K562 (cell line): ENCODE data around the gene ZFAND5. TPM values are rescaled to one million over a fixed set of nuclear protein-coding genes. Genes with fewer than 3 reads are reported as not detected.

Experiments
- MGA ChIP-seq: fragments of 450-650 bp; IDR thresholded peaks from 2 replicates; pipeline ENCODE4 v1.6.1; 2016; ENCODE audit warnings: mild to moderate bottlenecking, moderate library complexity
- NCOA1 ChIP-seq: fragments of 450-650 bp; IDR thresholded peaks from 2 replicates; pipeline ENCODE4 v1.6.1; 2016; ENCODE audit warnings: low read depth
- PKNOX1 ChIP-seq: fragments of 450-650 bp; IDR thresholded peaks from 2 replicates; pipeline ENCODE4 v1.6.1; 2016
- WHSC1 ChIP-seq: IDR thresholded peaks from one replicate; pipeline ENCODE4 v1.6.1; 2012; ENCODE audit warnings: low read length, control low read depth, inconsistent platforms
- XRCC4 ChIP-seq: IDR thresholded peaks from one replicate; pipeline ENCODE4 v1.6.1; 2011; ENCODE audit not compliant: insufficient read depth, insufficient read length; ENCODE audit errors: extremely low read depth
- ZNF655 ChIP-seq: fragments of 250-450 bp; sonication (Bioruptor Pico); IDR thresholded peaks from 2 replicates; pipeline ENCODE4 v1.5.0; 2021
- polyA plus RNA-seq, 8 experiments: library from polyadenylated mRNA; depleted of rRNA in 4 of 8; stranded (reverse) in 5 of 8; unstranded in 3 of 8; fragments of >200 nt; fragmentation: Nextera tagmentation in 2 of 8; fragmentation: Illumina TruSeq in 1 of 8; extraction: Ambion mirVana in 2 of 8; extraction: Trizol in 1 of 8; gene quantifications; 2 replicates each; pipeline versions ENCODE4 v1.2.1 to v1.2.3, GENCODE V29; 2011 to 2014; ENCODE audit warnings: inconsistent platforms in 1 of 8, missing spikeins in 1 of 8
- total RNA-seq, 7 experiments: library from RNA; depleted of rRNA in 6 of 7; stranded (reverse); fragments of >200 nt in 6 of 7; fragmentation: Illumina TruSeq in 2 of 7; extraction: Trizol in 2 of 7; gene quantifications; 2 replicates each; pipeline versions ENCODE4 v1.2.1 to v1.2.3, GENCODE V29; 2011 to 2021; ENCODE audit warnings: low replicate concordance in 1 of 7

Gene ZFAND5
- total and polyA plus RNA-seq, 9 of the 15 experiments (the other 6 are each of a cell fraction or from before 2014, with no cell fraction given), result 12.7 to 64.2 (median 34.5) TPM

- TF ChIP-seq MGA (no peak), XRCC4 (no peak), PKNOX1 (no peak), NCOA1 (no peak), WHSC1 (no peak), ZNF655 (CRISPR knock-in tag) (no peak)
Measured at GRCh38 chr9:72315510-72316311, 49.3 kb downstream of the ZFAND5 start (continued).
